Nephron progenitor cell (in vitro differentiated cells): ENCODE data around the gene SNTG2.
"Not testable (repeated sequence)": the region's sequence is repeated elsewhere in the genome, so short reads cannot be mapped to it uniquely, and the experiment has no call there.

ENCODE experiments used
- DNase-seq: peaks from one replicate; pipeline ENCODE4 v3.0.0; 2021
- H3K27ac Mint-ChIP-seq: 2 replicates; pipeline ENCODE4 v1.8.0; 2021; ENCODE audit warnings: mild to moderate bottlenecking, moderate library complexity, mixed read lengths
- H3K27me3 Mint-ChIP-seq: 2 replicates; pipeline ENCODE4 v1.8.0; 2021; ENCODE audit warnings: mild to moderate bottlenecking, low read depth, mixed read lengths; ENCODE audit not compliant: poor library complexity
- H3K36me3 Mint-ChIP-seq: 2 replicates; pipeline ENCODE4 v1.8.0; 2021; ENCODE audit warnings: low read depth, mixed read lengths
- H3K4me1 Mint-ChIP-seq: 2 replicates; pipeline ENCODE4 v1.8.0; 2021; ENCODE audit warnings: mixed read lengths
- H3K4me3 Mint-ChIP-seq: 2 replicates; pipeline ENCODE4 v1.8.0; 2021; ENCODE audit warnings: mild to moderate bottlenecking, moderate library complexity, mixed read lengths
- H3K9me3 Mint-ChIP-seq: 2 replicates; pipeline ENCODE4 v1.8.0; 2021; ENCODE audit warnings: mild to moderate bottlenecking, moderate library complexity, mixed read lengths
- CTCF ChIP-seq: fragments of 200-600 bp; sonication (generic); IDR thresholded peaks from 2 replicates; pipeline ENCODE4 v1.5.0; 2021; ENCODE audit warnings: antibody characterized with exemption

The SNTG2 gene

GRCh38 chr2:1125633-1126370 lies 175.2 kb downstream of the SNTG2 start:
- Mint-ChIP-seq H3K9me3 (no peaks in the 10 kb centered on the region), H3K4me1 (no peaks in the 10 kb centered on the region), H3K27me3 (peaks cover 15% of the 10 kb centered on the region), H3K36me3 (no peaks in the 10 kb centered on the region), H3K27ac (no peak overlapping the region), H3K4me3 (no peak overlapping the region)
- DNase-seq, result no peak
- TF ChIP-seq CTCF, result no peak

GRCh38 chr2:1129982-1130381 lies 179.3 kb downstream of the SNTG2 start:
- no peak for TF ChIP-seq CTCF
- Mint-ChIP-seq H3K4me1 (peaks cover 17% of the 10 kb centered on the region), H3K4me3 (no peak overlapping the region), H3K27ac (no peak overlapping the region), H3K27me3 (peaks cover 11% of the 10 kb centered on the region), H3K9me3 (no peaks in the 10 kb centered on the region), H3K36me3 (no peaks in the 10 kb centered on the region)
- DNase-seq, result no peak

- peaks cover 11% of the 10 kb centered on the region for H3K27me3 Mint-ChIP-seq
- no peak for TF ChIP-seq CTCF
- no peak overlapping the region for H3K4me3 Mint-ChIP-seq
- no peaks in the 10 kb centered on the region for H3K36me3 Mint-ChIP-seq
- no peak for DNase-seq
- H3K9me3 Mint-ChIP-seq, result no peaks in the 10 kb centered on the region
- H3K4me1 Mint-ChIP-seq, result peaks cover 19% of the 10 kb centered on the region
- no peak overlapping the region for H3K27ac Mint-ChIP-seq
Measured at GRCh38 chr2:1130922-1131321, 180.3 kb downstream of the SNTG2 start.

GRCh38 chr2:1132328-1132969 lies 181.8 kb downstream of the SNTG2 start:
- Mint-ChIP-seq H3K9me3 (no peaks in the 10 kb centered on the region), H3K27ac (no peak overlapping the region), H3K36me3 (no peaks in the 10 kb centered on the region), H3K4me3 (no peak overlapping the region), H3K4me1 (peaks cover 33% of the 10 kb centered on the region), H3K27me3 (peaks cover 6% of the 10 kb centered on the region)
- TF ChIP-seq CTCF, result no peak
- no peak for DNase-seq

- not testable (repeated sequence) for H3K4me3 Mint-ChIP-seq, H3K36me3 Mint-ChIP-seq, H3K27ac Mint-ChIP-seq, H3K9me3 Mint-ChIP-seq, H3K27me3 Mint-ChIP-seq, DNase-seq
- peaks cover 48% of the 10 kb centered on the region for H3K4me1 Mint-ChIP-seq
Measured at GRCh38 chr2:1133896-1134295, 183.2 kb downstream of the SNTG2 start.

GRCh38 chr2:1134629-1135028 lies 184.0 kb downstream of the SNTG2 start:
- no peak for DNase-seq
- Mint-ChIP-seq H3K27ac (no peak overlapping the region), H3K27me3 (no peaks in the 10 kb centered on the region), H3K4me1 (peaks cover 50% of the 10 kb centered on the region), H3K4me3 (no peak overlapping the region), H3K9me3 (no peaks in the 10 kb centered on the region), H3K36me3 (no peaks in the 10 kb centered on the region)
- no peak for TF ChIP-seq CTCF
